ENCODE data around the gene RYR1.
A peak's percentile ranks its signal among the peaks of the same experiment; 100 is the strongest.
"Not testable (repeated sequence)": the region's sequence is repeated elsewhere in the genome, so short reads cannot be mapped to it uniquely, and the experiment has no call there.

The RYR1 gene

GRCh38 chr19:38400361-38400760, 33.1 kb upstream of the RYR1 start:
- DNase-seq (ENCODE audit: low spot score): no peak

GRCh38 chr19:38401148-38401547, 32.3 kb upstream of the RYR1 start:
- DNase-seq (ENCODE audit: low spot score): no peak

DNA sequence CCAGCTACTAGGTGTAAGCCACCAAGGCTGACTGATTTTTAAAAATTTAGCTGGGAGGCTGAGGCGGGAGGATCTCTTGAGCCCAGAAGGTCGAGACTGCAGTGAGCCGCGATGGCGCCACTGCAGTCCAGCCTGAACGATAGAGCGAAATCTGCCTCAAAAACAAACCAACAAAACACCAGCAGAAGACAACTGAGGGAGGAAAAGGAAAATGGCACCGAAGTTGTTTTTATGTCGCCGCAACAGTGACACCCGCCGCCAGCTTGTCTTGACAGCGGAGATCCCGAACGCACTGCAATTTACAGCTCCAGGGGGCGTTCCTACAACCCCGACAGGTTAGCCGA, 30.9 kb upstream of the RYR1 start:
- DNase-seq (ENCODE audit: low spot score): no peak

DNA sequence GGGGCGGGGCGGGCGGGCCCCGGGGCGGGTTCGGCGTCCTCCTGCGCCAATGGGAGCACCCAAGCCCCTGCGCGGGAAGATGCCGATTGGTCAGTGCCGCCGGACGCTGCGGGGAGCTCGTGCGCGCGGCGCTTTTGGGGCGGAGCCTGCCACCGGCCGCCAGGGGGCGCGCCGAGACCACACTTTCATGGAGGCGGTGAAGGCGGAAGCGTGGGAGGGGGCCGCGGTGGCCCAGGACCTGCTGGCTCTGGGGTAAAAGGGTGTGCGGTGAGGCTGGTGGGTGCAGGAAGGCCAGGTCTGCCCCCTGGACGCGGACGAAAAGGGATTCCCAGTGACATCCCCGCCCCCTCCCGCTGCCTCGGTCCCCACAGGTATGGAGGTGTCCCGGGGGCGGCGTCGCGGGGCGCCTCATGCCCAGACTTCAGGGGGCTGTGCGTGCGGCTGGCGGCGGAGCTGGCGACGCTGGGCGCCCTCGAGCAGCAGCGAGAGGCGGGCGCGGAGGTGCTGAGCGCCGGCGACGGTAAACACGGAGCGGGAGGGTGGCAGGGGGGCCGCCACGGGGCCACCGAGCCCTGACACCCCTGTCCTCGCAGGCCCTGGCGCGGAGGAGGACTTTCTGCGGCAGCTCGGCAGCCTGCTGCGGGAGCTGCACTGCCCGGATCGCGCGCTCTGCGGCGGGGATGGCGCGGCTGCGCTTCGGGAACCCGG, 30.4 kb upstream of the RYR1 start, which contains the start of gene FAM98C:
Gene FAM98C (plus strand): TSS at position 127 of the 708 bp plus-strand sequence. CDS start 61 bp downstream, at position 188.
- peak; percentile 100 for DNase-seq (ENCODE audit: low spot score)

- DNase-seq (ENCODE audit: low spot score): no peak
Observed at GRCh38 chr19:38404858-38405257, 28.6 kb upstream of the RYR1 start.

DNA sequence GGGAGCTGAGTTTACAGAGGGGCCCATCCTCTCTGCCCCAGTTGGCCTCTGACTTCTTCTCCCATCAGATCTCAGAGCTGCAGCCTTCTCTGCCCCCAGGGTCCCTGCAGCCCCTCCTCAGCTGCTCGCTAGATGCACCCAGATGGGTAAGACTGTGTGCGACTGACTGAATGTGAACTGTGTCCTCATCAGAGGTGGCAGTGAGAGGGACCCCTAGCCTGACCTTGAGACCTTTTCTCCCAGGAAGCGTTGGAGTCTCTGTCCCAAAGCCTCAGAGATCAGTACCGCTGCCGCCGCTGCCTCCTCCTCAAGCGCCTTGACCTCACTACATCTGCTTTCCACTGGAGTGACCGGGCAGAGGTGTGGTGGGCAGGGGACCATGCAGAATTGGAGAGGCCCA, 28.2 kb upstream of the RYR1 start:
- no peak for DNase-seq (ENCODE audit: low spot score)

DNA sequence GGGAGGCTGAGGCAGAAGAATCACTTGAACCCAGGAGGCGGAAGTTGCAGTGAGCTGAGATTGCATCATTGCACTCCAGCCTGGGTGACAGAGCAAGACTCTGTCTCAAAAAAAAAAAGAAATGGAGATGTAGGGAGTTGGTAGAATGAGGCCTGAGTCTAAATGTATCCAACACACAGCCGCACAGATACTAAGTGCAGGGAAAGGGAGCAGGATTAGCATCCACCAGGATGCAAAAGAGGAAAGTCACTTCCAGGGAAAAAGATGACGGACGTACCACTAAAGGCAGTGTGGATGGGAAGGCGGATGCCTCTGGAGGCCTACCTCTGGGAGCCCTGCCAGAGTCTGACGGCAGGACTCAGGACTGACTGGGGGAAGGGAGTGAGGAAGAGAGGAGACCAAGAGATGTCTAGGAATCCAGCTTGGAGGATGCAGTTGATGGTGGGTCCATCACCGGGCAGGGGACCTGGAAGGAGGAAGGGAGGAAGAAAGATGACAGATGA, 23.8 kb upstream of the RYR1 start:
- no peak for DNase-seq (ENCODE audit: low spot score)

DNA sequence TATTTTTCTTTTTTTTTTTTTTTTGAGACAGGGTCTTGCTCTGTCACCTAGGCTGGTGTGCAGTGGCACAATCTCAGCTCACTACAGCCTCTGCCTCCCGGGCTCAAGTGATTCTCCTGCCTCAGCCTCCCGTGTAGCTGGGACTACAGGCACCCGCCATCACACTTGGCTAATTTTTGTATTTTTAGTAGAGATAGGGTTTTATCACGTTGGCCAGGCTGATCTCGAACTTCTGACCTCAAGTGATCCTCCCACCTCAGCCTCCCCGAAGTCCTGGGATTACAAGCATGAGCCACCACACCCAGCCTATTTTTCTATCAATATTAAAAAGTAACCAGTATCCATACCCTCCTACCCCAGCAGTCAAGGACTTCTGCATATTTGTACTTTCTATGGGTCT, 23.1 kb upstream of the RYR1 start:
- not testable (repeated sequence) for DNase-seq (ENCODE audit: low spot score)

DNA sequence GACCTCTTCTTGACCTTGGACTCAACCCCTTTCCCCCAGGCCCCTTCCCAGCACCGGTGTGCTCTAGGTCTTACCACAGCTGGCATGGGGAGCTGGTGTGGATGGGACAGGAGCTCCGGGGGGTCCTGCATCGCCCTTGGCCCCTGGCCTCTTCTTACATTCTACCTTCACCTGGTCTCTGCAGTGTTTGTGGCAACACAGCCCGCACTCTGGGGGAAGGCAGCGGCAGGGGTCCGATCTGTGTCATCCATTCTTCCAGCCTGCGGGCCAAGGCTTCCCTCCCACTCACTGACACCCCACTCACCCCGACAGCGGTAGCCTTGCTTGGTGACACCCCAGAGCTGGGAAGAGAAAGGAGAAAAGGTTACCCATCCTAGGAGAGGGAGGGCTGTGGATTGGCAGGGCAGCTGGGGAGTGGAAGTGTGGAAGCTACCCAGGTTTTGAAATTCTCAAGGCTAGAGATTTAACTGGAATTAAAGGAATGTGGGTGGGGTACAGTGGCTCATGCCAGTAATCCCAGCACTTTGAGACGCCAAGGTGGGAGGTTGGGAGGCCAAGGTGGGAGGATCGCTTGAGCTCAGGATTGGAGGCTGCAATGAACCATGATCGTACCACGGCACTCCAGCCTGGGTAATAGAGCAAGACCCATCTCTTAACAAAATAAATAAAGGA, 22.3 kb upstream of the RYR1 start:
- no peak for DNase-seq (ENCODE audit: low spot score)

- DNase-seq (ENCODE audit: low spot score): not testable (repeated sequence)
Observed at GRCh38 chr19:38411898-38412297, 21.6 kb upstream of the RYR1 start.

GRCh38 chr19:38412491-38412890, 21.0 kb upstream of the RYR1 start:
- DNase-seq (ENCODE audit: low spot score): no peak

GRCh38 chr19:38412961-38413360, 20.5 kb upstream of the RYR1 start:
- DNase-seq (ENCODE audit: low spot score): no peak

GRCh38 chr19:38413416-38413815, 20.1 kb upstream of the RYR1 start:
- no peak for DNase-seq (ENCODE audit: low spot score)

GRCh38 chr19:38417146-38417543, 16.3 kb upstream of the RYR1 start:
- DNase-seq (ENCODE audit: low spot score): no peak

DNA sequence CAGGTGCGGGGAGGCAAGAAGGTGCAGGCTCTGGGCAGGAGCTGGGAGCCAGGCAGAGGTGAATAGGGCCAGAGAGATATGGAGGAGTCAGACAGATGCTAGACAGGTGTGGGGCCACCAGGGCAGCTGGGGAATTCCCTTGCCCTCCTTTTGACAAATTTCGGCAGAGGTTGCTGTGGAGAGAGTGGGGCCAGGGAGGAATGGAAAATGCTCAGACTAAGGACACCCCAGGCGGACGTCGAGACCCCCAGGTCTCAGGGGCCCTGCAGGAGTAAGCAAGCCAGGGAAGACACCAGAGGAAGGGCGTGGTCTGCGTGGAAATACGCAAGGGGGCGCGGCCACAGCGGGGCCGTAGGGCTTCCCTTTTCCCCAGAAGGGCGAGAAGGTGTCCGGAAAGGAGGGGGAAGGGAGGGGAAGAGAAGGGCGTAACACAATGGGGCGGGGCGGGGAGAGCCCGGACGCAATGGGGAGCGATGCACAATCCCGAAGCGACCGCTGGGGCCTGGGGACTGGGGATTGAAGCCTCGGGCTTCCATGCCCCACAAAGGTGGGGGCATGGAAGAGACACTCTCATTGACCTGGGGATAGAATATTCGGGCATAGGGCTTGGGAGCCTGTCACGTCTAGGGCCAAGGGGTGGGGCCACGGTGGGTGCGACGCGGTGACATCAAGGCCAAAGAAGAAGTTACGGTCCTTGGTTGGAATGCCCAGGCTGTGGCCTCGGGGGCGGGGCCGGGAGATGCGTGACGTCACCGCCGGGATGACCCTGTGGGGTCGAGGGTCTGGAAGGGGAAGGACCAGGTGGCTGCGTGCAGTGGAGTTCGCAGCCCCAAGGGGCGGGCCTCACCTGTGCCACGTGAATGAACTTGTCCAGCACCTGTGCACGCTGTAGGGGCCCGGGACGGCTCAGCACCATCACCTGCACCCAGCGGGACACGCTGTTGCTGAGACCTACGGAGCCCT, 15.7 kb upstream of the RYR1 start:
- DNase-seq (ENCODE audit: low spot score): no peak

DNA sequence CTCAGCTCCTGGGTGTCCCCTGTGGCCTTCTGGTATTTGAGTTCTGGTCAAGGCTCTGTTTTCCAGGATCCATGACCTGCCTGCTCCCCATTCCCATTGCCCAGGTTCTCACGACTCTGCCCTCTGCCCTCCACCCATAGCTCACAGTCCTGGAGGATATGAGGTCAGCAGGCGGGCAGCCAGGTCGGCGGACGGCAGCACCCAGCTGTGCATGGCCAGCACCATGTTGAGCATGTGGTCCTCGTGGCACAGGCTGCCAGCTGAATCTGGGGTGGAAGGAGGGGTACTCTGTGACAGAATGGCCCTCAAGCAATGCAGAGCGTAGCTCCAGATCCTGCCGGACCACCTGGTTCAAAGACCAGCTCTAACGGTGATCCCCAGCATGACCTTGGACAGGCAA, 12.6 kb upstream of the RYR1 start:
- no peak for DNase-seq (ENCODE audit: low spot score)

DNA sequence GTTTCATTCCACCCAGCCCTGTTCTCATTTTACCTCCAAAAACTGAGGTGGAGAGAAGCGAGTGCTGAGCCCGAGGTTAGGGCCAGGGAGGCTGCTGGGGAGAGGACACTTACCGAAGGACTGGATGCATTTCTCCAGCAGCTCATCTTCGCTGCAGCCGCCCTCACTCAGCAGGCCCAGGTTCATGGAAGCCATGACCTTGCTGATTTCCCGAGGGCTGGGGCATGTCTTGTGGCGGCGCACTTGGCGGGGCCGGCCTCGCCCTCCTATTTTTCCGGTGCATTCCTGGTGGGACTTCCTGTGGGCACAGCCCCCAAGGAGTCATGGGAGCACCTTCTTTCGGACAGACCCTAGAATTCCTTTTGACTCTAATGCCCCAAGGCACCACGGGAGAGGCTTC, 11.6 kb upstream of the RYR1 start:
- DNase-seq (ENCODE audit: low spot score): no peak

DNA sequence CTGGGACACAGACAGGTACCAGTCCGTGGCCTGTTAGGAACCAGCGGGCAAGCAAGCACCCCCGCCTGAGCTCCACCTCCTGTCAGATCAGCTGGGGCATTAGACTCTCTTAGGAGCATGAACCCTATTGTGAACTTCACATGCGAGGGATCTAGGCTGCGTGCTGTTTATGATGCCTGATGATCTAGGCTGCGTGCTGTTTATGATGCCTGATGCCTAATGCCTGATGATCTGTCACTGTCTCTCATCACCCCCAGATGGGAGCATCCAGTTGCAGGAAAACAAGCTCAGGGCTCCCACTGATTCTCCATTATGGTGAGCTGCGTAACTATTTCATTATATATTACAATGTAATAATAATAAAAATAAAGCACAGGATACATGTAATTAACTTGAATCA, 11.1 kb upstream of the RYR1 start:
- no peak for DNase-seq (ENCODE audit: low spot score)

GRCh38 chr19:38424272-38424671, 9.2 kb upstream of the RYR1 start:
- DNase-seq (ENCODE audit: low spot score): no peak

DNA sequence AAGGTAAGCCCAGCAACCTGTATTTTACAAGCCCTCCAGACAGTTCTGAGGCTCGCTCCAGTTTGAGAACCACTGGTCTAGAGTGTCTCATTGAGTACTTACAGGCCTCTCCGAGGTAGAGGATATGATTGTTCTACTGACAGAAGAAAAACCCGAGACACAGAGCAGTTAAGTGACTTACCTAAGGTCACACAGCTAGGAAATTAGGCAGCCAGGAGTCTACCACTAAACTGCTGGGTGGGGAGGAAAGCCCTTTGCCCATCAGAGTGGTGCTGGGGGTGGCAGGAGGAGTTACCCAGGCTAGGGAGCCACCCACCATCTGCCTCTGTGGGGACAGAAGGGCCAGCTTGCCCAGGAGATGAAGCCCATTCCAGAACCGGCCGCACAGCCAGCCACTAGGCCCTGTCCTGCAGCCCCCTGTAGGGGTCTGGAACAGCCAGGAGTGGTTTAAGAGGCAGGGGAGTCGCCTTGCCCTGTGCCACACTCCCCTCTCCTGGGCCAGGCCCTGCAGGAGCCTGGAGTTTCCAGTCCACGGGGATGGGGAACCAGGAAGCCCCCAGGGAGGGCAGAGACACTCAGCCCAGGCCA, 8.2 kb upstream of the RYR1 start:
- no peak for DNase-seq (ENCODE audit: low spot score)

- no peak for DNase-seq (ENCODE audit: low spot score)
Observed at GRCh38 chr19:38425810-38426466, 7.6 kb upstream of the RYR1 start, which contains the start of gene RASGRP4. RASGRP4 (minus strand) TSS chr19:38426219; CDS start chr19:38426091, 128 bp downstream.

All from HuH-7 (cell line).